ENCODE data around the gene HBE1.
"Not testable (repeated sequence)": the region's sequence is repeated elsewhere in the genome, so short reads cannot be mapped to it uniquely, and the experiment has no call there.

Gene HBE1

GRCh38 chr11:5254023-5254422 is 15.7 kb downstream of the HBE1 start:
- H3K4me3 ChIP-seq (ENCODE audit: low read depth, low read length) = not testable (repeated sequence)

GRCh38 chr11:5253440-5253839 is 16.3 kb downstream of the HBE1 start:
- H3K4me3 ChIP-seq (ENCODE audit: low read depth, low read length) = not testable (repeated sequence)

GRCh38 chr11:5252919-5253265 is 16.9 kb downstream of the HBE1 start:
- H3K4me3 ChIP-seq (ENCODE audit: low read depth, low read length) = no peak overlapping the region

- no peak overlapping the region for H3K4me3 ChIP-seq (ENCODE audit: low read depth, low read length)
These were observed 17.4 kb downstream of the HBE1 start for GRCh38 chr11:5252192-5252918.

GRCh38 chr11:5251746-5252145 is 18.0 kb downstream of the HBE1 start:
- H3K4me3 ChIP-seq (ENCODE audit: low read depth, low read length) = no peak overlapping the region

- no peak overlapping the region for H3K4me3 ChIP-seq (ENCODE audit: low read depth, low read length)
These were observed 19.1 kb downstream of the HBE1 start for GRCh38 chr11:5250543-5251204.

- H3K4me3 ChIP-seq (ENCODE audit: low read depth, low read length) = not testable (repeated sequence)
These were observed 19.8 kb downstream of the HBE1 start, which contains the start of gene HBG1 for GRCh38 chr11:5249807-5250396. Gene HBG1 (minus strand): TSS chr11:5249857. CDS start chr11:5249804, 53 bp downstream.

- H3K4me3 ChIP-seq (ENCODE audit: low read depth, low read length) = not testable (repeated sequence)
These were observed 21.2 kb downstream of the HBE1 start for GRCh38 chr11:5248498-5248897.

GRCh38 chr11:5247472-5248192 is 22.1 kb downstream of the HBE1 start:
- H3K4me3 ChIP-seq (ENCODE audit: low read depth, low read length) = no peak overlapping the region

- no peak overlapping the region for H3K4me3 ChIP-seq (ENCODE audit: low read depth, low read length)
These were observed 22.8 kb downstream of the HBE1 start for GRCh38 chr11:5246772-5247471.

GRCh38 chr11:5245155-5245554 is 24.6 kb downstream of the HBE1 start:
- H3K4me3 ChIP-seq (ENCODE audit: low read depth, low read length) = no peak overlapping the region

- H3K4me3 ChIP-seq (ENCODE audit: low read depth, low read length) = no peak overlapping the region
These were observed 25.9 kb downstream of the HBE1 start for GRCh38 chr11:5243816-5244180.

GRCh38 chr11:5242933-5243815 is 26.6 kb downstream of the HBE1 start:
- no peak overlapping the region for H3K4me3 ChIP-seq (ENCODE audit: low read depth, low read length)

- H3K4me3 ChIP-seq (ENCODE audit: low read depth, low read length) = no peak overlapping the region
These were observed 27.5 kb downstream of the HBE1 start for GRCh38 chr11:5242208-5242607.

GRCh38 chr11:5241458-5241857 is 28.3 kb downstream of the HBE1 start:
- no peak overlapping the region for H3K4me3 ChIP-seq (ENCODE audit: low read depth, low read length)

- no peak overlapping the region for H3K4me3 ChIP-seq (ENCODE audit: low read depth, low read length)
These were observed 29.3 kb downstream of the HBE1 start for GRCh38 chr11:5240458-5240857.

GRCh38 chr11:5240056-5240455 is 29.7 kb downstream of the HBE1 start:
- H3K4me3 ChIP-seq (ENCODE audit: low read depth, low read length) = no peak overlapping the region

- H3K4me3 ChIP-seq (ENCODE audit: low read depth, low read length) = no peak overlapping the region
These were observed 30.7 kb downstream of the HBE1 start for GRCh38 chr11:5239046-5239445.

GRCh38 chr11:5238486-5238885 is 31.3 kb downstream of the HBE1 start:
- no peak overlapping the region for H3K4me3 ChIP-seq (ENCODE audit: low read depth, low read length)

- no peak overlapping the region for H3K4me3 ChIP-seq (ENCODE audit: low read depth, low read length)
These were observed 32.3 kb downstream of the HBE1 start for GRCh38 chr11:5237420-5237819.

Data from iPS-11a (cell line).